Progenitor cell of endocrine pancreas (in vitro differentiated cells): ENCODE data around the gene INSC. TPM values are rescaled to one million over a fixed set of nuclear protein-coding genes. Genes with fewer than 3 reads are reported as not detected.

Source experiments
- DNase-seq: peaks from one replicate; pipeline ENCODE4 v3.0.0; 2021; ENCODE audit warnings: low spot score; ENCODE audit not compliant: unreplicated experiment
- H3K27ac Mint-ChIP-seq: 2 replicates; pipeline ENCODE4 v1.8.0; 2021; ENCODE audit warnings: mild to moderate bottlenecking, moderate library complexity, mixed read lengths
- H3K27me3 Mint-ChIP-seq: 2 replicates; pipeline ENCODE4 v1.8.0; 2021; ENCODE audit warnings: mixed read lengths
- H3K36me3 Mint-ChIP-seq: 2 replicates; pipeline ENCODE4 v1.8.0; 2022; ENCODE audit warnings: mixed read lengths; ENCODE audit not compliant: insufficient read depth
- H3K4me1 Mint-ChIP-seq: 2 replicates; pipeline ENCODE4 v1.8.0; 2021; ENCODE audit warnings: low read depth, mixed read lengths
- H3K4me3 Mint-ChIP-seq: 2 replicates; pipeline ENCODE4 v1.8.0; 2021; ENCODE audit warnings: low read depth, mild to moderate bottlenecking, moderate library complexity, mixed read lengths
- H3K9me3 Mint-ChIP-seq: 2 replicates; pipeline ENCODE4 v1.8.0; 2021; ENCODE audit warnings: low read depth, mixed read lengths
- CTCF ChIP-seq: fragments of 200-600 bp; sonication (generic); IDR thresholded peaks from one replicate; pipeline ENCODE4 v1.5.0; 2021; ENCODE audit warnings: antibody characterized with exemption, mild to moderate bottlenecking; ENCODE audit not compliant: unreplicated experiment
- total RNA-seq: library from RNA; stranded (reverse); gene quantifications from 2 replicates; pipeline ENCODE4 v1.2.1, GENCODE V29; 2021

Gene INSC
- total RNA-seq, 1 donor from 2014 or later = not detected

- H3K4me3 Mint-ChIP-seq = no peak overlapping the region
- H3K27me3 Mint-ChIP-seq = no peaks in the 10 kb centered on the region
- H3K36me3 Mint-ChIP-seq = no peaks in the 10 kb centered on the region
- TF ChIP-seq CTCF = no peak
- no peak for DNase-seq
- H3K4me1 Mint-ChIP-seq = peaks cover 8% of the 10 kb centered on the region
- H3K27ac Mint-ChIP-seq = no peak overlapping the region
- no peaks in the 10 kb centered on the region for H3K9me3 Mint-ChIP-seq
Observed at GRCh38 chr11:15180212-15180792, 65.6 kb downstream of the INSC start.

GRCh38 chr11:15182372-15182771 lies 67.6 kb downstream of the INSC start:
- peaks cover 5% of the 10 kb centered on the region for H3K4me1 Mint-ChIP-seq
- H3K27me3 Mint-ChIP-seq = no peaks in the 10 kb centered on the region
- no peaks in the 10 kb centered on the region for H3K9me3 Mint-ChIP-seq
- no peak for DNase-seq
- no peaks in the 10 kb centered on the region for H3K36me3 Mint-ChIP-seq
- no peak overlapping the region for H3K4me3 Mint-ChIP-seq
- TF ChIP-seq CTCF = no peak
- no peak overlapping the region for H3K27ac Mint-ChIP-seq

- no peak for DNase-seq
- Mint-ChIP-seq H3K27me3 (peaks cover 4% of the 10 kb centered on the region), H3K4me1 (no peaks in the 10 kb centered on the region), H3K27ac (no peak overlapping the region), H3K4me3 (no peak overlapping the region), H3K36me3 (no peaks in the 10 kb centered on the region), H3K9me3 (no peaks in the 10 kb centered on the region)
- TF ChIP-seq CTCF = no peak
Observed at GRCh38 chr11:15185021-15185420, 70.3 kb downstream of the INSC start.

- H3K27me3 Mint-ChIP-seq = peaks cover 4% of the 10 kb centered on the region
Observed at GRCh38 chr11:15186146-15186545, 71.4 kb downstream of the INSC start.

GRCh38 chr11:15189189-15189588 lies 74.5 kb downstream of the INSC start:
- DNase-seq = no peak
- Mint-ChIP-seq H3K27ac (no peak overlapping the region), H3K36me3 (no peaks in the 10 kb centered on the region), H3K4me3 (no peak overlapping the region), H3K27me3 (peaks cover 4% of the 10 kb centered on the region), H3K9me3 (no peaks in the 10 kb centered on the region), H3K4me1 (no peaks in the 10 kb centered on the region)
- TF ChIP-seq CTCF = no peak

More at GRCh38 chr11:15186146-15186545, 71.4 kb downstream of the INSC start:
- H3K9me3 Mint-ChIP-seq = no peaks in the 10 kb centered on the region
- H3K4me1 Mint-ChIP-seq = no peaks in the 10 kb centered on the region
- no peaks in the 10 kb centered on the region for H3K36me3 Mint-ChIP-seq
- H3K4me3 Mint-ChIP-seq = no peak overlapping the region
- no peak overlapping the region for H3K27ac Mint-ChIP-seq
- no peak for DNase-seq
- no peak for TF ChIP-seq CTCF
